NT2/D1 (cell line): ENCODE measurements around the gene RNLS.

Experiments used
- SUZ12 ChIP-seq: IDR thresholded peaks from 2 replicates; pipeline ENCODE4 v1.6.1; 2011; ENCODE audit not compliant: insufficient read length, insufficient read depth; ENCODE audit errors: extremely low read depth
- YY1 ChIP-seq: IDR thresholded peaks from 2 replicates; pipeline ENCODE4 v1.6.1; 2011; ENCODE audit not compliant: insufficient read length, insufficient read depth
- ZNF274 ChIP-seq: IDR thresholded peaks from 2 replicates; pipeline ENCODE4 v1.6.1; 2011; ENCODE audit warnings: mild to moderate bottlenecking, low read depth, low read length

DNA sequence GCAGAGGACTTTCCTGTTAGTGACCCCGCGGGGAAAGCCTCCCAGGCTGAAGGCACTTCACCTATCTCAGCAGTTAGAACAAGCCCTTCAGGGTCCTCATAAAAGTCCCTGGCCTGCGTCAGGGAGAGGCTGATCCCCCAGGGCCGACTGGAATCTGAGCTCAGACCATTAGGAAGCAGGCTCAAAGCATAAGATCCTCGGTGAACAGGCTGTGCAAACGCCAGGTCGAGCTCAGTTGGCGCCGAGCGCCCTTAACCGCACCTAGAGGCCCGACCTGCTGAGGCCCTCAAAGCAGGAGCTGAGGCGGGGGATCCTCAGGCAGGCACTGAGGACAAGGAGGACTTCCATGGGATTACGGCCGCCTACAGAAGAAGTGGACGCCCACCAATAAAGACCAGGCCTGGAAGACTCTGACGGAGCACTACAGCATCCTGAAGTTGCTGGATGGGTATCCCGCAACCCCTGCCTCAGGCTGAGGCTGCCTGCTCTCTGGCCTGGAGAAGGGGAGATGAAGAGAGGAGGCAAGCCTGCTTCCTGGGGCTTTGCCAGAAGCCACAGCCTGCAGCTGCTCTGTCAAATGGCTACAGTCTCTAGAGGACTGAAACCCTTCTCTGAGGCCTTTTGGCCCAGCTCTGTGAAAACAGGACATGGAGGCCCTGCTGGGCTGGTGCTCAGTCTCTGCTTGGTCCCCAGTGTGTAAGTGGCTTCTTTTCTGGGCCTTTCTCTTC is 33.3 kb upstream of the RNLS start:
- no peak for TF ChIP-seq ZNF274
- no peak for TF ChIP-seq SUZ12
- TF ChIP-seq YY1: no peak
